CD14-positive monocyte (primary cell): ENCODE data around the gene GPC6. TPM values are rescaled to one million over a fixed set of nuclear protein-coding genes. Genes with fewer than 3 reads are reported as not detected.

Experiments
- DNase-seq, 3 donors: peaks; one replicate each; pipeline ENCODE4 v3.0.0-alpha.2; 2011 to 2022
- H2AFZ ChIP-seq: 2 replicates; pipeline ENCODE4 v1.6.0; 2012; ENCODE audit warnings: mild to moderate bottlenecking, low read depth, low read length, inconsistent platforms; ENCODE audit not compliant: insufficient read depth, poor library complexity, severe bottlenecking
- H3K27ac ChIP-seq, 2 donors: 1 replicate in 1 of 2; 2 replicates in 1 of 2; pipeline ENCODE4 v1.5.1; 2012 to 2013; ENCODE audit warnings: low read length in 2 of 2, control low read depth in 1 of 2, inconsistent platforms in 1 of 2, low read depth in 1 of 2, mild to moderate bottlenecking in 1 of 2
- H3K27me3 ChIP-seq, 2 donors: one replicate each; pipeline versions ENCODE4 v1.6.0 to v1.6.1; 2011 to 2013; ENCODE audit warnings: low read length in 2 of 2; ENCODE audit not compliant: control insufficient read depth in 2 of 2, insufficient read depth in 2 of 2
- H3K36me3 ChIP-seq, 2 donors: replicated peaks in 1 of 2; 1 replicate in 1 of 2; 2 replicates in 1 of 2; pipeline versions ENCODE4 v1.5.1 to v1.6.1; 2012 to 2013; ENCODE audit warnings: low read length in 2 of 2, control low read depth in 1 of 2, inconsistent platforms in 1 of 2, mild to moderate bottlenecking in 1 of 2; ENCODE audit not compliant: insufficient read depth in 2 of 2, control insufficient read depth in 1 of 2
- H3K4me1 ChIP-seq, 2 donors: 1 replicate in 1 of 2; 2 replicates in 1 of 2; pipeline versions ENCODE4 v1.5.1 to v1.6.1; 2012 to 2013; ENCODE audit warnings: low read length in 2 of 2, control low read depth in 1 of 2, inconsistent platforms in 1 of 2, mild to moderate bottlenecking in 1 of 2, moderate library complexity in 1 of 2; ENCODE audit not compliant: insufficient read depth in 2 of 2, control insufficient read depth in 1 of 2
- H3K4me2 ChIP-seq: replicated peaks from 2 replicates; pipeline ENCODE3; 2012; ENCODE audit warnings: low read length, moderate library complexity, mild to moderate bottlenecking; ENCODE audit not compliant: poor library complexity, severe bottlenecking; ENCODE audit errors: extremely low read depth
- H3K4me3 ChIP-seq, 3 experiments: fragments of 200-600 bp in 1 of 3; sonication (generic) in 1 of 3; replicated peaks in 1 of 3; 1 replicate in 2 of 3; 2 replicates in 1 of 3; pipeline ENCODE4 v1.5.1; 2011 to 2013; ENCODE audit warnings: low read length in 3 of 3, mild to moderate bottlenecking in 3 of 3, control low read depth in 2 of 3, low read depth in 2 of 3, inconsistent platforms in 1 of 3, moderate library complexity in 1 of 3
- H3K79me2 ChIP-seq: 2 replicates; pipeline ENCODE4 v1.6.0; 2012; ENCODE audit warnings: mild to moderate bottlenecking, control low read depth, inconsistent platforms, low read length, moderate library complexity; ENCODE audit not compliant: insufficient read depth
- H3K9ac ChIP-seq: 2 replicates; pipeline ENCODE4 v1.6.0; 2017; ENCODE audit warnings: low read length, mild to moderate bottlenecking; ENCODE audit not compliant: insufficient read depth, poor library complexity, severe bottlenecking
- H3K9me3 ChIP-seq, 2 donors: replicated peaks in 1 of 2; 1 replicate in 1 of 2; 2 replicates in 1 of 2; pipeline versions ENCODE4 v1.5.1 to v1.6.1; 2012 to 2013; ENCODE audit warnings: low read length in 2 of 2, control low read depth in 1 of 2; ENCODE audit not compliant: control insufficient read depth in 1 of 2, insufficient read depth in 1 of 2
- H4K20me1 ChIP-seq: 2 replicates; pipeline ENCODE4 v1.6.0; 2012; ENCODE audit warnings: mild to moderate bottlenecking, low read length, control low read depth, moderate library complexity; ENCODE audit not compliant: insufficient read depth
- H3K27ac Mint-ChIP-seq, 7 donors: one replicate each; pipeline ENCODE4 v1.8.0; 2020; ENCODE audit warnings: mild to moderate bottlenecking in 7 of 7, mixed read lengths in 7 of 7, moderate library complexity in 6 of 7, inconsistent platforms in 2 of 7
- H3K27me3 Mint-ChIP-seq, 3 donors: one replicate each; pipeline ENCODE4 v1.8.0; 2021 to 2022; ENCODE audit warnings: low read depth in 3 of 3, mild to moderate bottlenecking in 3 of 3, mixed read lengths in 3 of 3, moderate library complexity in 3 of 3, inconsistent platforms in 1 of 3
- H3K36me3 Mint-ChIP-seq, 2 donors: one replicate each; pipeline ENCODE4 v1.8.0; 2020; ENCODE audit warnings: mixed read lengths in 2 of 2, inconsistent platforms in 1 of 2, mild to moderate bottlenecking in 1 of 2
- H3K4me1 Mint-ChIP-seq: one replicate; pipeline ENCODE4 v1.8.0; 2020; ENCODE audit warnings: mild to moderate bottlenecking, mixed read lengths
- H3K4me3 Mint-ChIP-seq, 2 donors: one replicate each; pipeline ENCODE4 v1.8.0; 2020; ENCODE audit warnings: mild to moderate bottlenecking in 2 of 2, mixed read lengths in 2 of 2, moderate library complexity in 1 of 2
- H3K9me3 Mint-ChIP-seq, 7 donors: one replicate each; pipeline ENCODE4 v1.8.0; 2020 to 2022; ENCODE audit warnings: mixed read lengths in 7 of 7, mild to moderate bottlenecking in 6 of 7, moderate library complexity in 6 of 7, inconsistent platforms in 2 of 7
- WGBS: methylation state at CpG from one replicate; pipeline ENCODE4 v1.1.5; 2013; ENCODE audit warnings: missing lambda C conversion rate; ENCODE audit not compliant: insufficient coverage; 5-methylcytosine and 5-hydroxymethylcytosine counted together
- intact Hi-C, 2 donors: fragments of 100-400 bp; cut with micrococcal nuclease; formaldehyde crosslinking; loops; one replicate each; pipeline versions ENCODE4 v1.15.0 to v1.15.1; 2023
- polyA plus RNA-seq, 3 donors: library from polyadenylated mRNA; depleted of rRNA in 1 of 3; unstranded in 2 of 3; stranded (reverse) in 1 of 3; fragments of 300-500 nt in 2 of 3; fragments of >200 nt in 1 of 3; fragmentation: Illumina TruSeq in 2 of 3; gene quantifications; 1 replicate in 2 of 3; 2 replicates in 1 of 3; pipeline ENCODE4 v1.2.3, GENCODE V29; 2012 to 2021
- TF ChIP-seq, protein P1 (sequence below): fragments of 200-600 bp; IDR thresholded peaks from one replicate; pipeline ENCODE4 v1.8.0; 2022; ENCODE audit warnings: antibody characterized with exemption, mild to moderate bottlenecking

GPC6 gene
- polyA plus RNA-seq, 3 donors = not detected

DNA sequence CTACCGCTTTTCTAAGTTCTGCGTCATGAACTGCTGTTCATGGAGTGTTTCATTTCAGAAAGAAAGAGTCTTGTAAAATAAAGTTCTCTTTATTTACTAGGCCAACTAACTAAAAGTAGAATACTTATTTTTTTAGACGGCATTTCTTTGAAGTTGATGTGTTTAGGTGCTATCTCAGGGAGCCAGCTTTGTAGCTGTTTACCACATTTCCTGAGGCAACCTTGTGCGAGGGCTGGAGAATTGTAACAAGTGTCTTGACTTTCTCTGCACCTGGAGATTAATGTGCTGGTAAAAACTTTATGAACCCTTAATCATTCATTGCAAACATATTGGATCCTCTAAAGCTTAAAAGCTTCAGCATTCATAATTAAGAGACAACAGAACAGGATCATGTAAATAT, 229.3 kb downstream of the GPC6 start:
- Histone ChIP-seq H3K27me3 (no peaks in the 10 kb centered on the region), H3K9ac (no peak overlapping the region), H3K27ac (no peak overlapping the region), H3K4me3 (no peak overlapping the region), H4K20me1 (no peaks in the 10 kb centered on the region), H3K4me2 (no peak overlapping the region), H3K36me3 (no peaks in the 10 kb centered on the region), H3K4me1 (no peaks in the 10 kb centered on the region), H3K79me2 (no peaks in the 10 kb centered on the region), H2AFZ (no peak overlapping the region), H3K9me3 (peaks cover 0 to 13% of the 10 kb centered on the region in 2 donors)
- Mint-ChIP-seq H3K27ac (no peak overlapping the region), H3K4me3 (no peak overlapping the region), H3K4me1 (peaks cover 2% of the 10 kb centered on the region), H3K36me3 (no peaks in the 10 kb centered on the region), H3K27me3 (peaks cover 0 to 4% (median 0%) of the 10 kb centered on the region in 3 donors), H3K9me3 (peaks cover 0 to 16% (median 5%) of the 10 kb centered on the region in 7 donors)
- DNase-seq = no peak
- TF ChIP-seq, protein P1, sequence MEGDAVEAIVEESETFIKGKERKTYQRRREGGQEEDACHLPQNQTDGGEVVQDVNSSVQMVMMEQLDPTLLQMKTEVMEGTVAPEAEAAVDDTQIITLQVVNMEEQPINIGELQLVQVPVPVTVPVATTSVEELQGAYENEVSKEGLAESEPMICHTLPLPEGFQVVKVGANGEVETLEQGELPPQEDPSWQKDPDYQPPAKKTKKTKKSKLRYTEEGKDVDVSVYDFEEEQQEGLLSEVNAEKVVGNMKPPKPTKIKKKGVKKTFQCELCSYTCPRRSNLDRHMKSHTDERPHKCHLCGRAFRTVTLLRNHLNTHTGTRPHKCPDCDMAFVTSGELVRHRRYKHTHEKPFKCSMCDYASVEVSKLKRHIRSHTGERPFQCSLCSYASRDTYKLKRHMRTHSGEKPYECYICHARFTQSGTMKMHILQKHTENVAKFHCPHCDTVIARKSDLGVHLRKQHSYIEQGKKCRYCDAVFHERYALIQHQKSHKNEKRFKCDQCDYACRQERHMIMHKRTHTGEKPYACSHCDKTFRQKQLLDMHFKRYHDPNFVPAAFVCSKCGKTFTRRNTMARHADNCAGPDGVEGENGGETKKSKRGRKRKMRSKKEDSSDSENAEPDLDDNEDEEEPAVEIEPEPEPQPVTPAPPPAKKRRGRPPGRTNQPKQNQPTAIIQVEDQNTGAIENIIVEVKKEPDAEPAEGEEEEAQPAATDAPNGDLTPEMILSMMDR = no peak
- intact Hi-C loops = no loop called here
- no CpG with 5 or more reads among the region's 4 CpGs for WGBS

DNA sequence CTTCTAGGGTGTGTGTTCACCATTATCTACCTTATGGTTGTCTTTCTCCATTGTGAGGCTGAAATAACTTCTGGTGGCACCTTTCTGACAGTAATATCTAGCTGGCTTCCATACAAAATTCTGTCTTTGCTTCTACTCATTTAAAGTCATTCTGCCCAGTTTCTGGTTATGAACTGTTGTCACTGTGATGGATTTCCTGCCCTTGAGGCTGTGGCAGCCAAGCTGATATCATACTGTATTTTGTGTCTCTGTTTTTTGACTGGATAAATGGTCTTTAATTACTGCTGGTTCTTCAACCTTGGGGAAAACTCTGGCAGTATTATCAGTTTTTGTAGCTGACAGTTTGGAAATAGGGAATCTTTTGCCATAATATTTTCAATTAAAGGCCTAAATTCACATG, 233.4 kb downstream of the GPC6 start:
- Histone ChIP-seq H3K79me2 (no peaks in the 10 kb centered on the region), H4K20me1 (no peaks in the 10 kb centered on the region), H3K27ac (no peak overlapping the region), H3K9ac (no peak overlapping the region), H3K9me3 (peaks cover 0 to 3% of the 10 kb centered on the region in 2 donors), H3K27me3 (no peaks in the 10 kb centered on the region), H3K4me3 (no peak overlapping the region), H3K4me2 (no peak overlapping the region), H3K36me3 (no peaks in the 10 kb centered on the region), H2AFZ (no peak overlapping the region), H3K4me1 (no peaks in the 10 kb centered on the region)
- peaks cover 2% of the 10 kb centered on the region for H3K4me1 Mint-ChIP-seq
- H3K27ac Mint-ChIP-seq = no peak overlapping the region
- H3K4me3 Mint-ChIP-seq = no peak overlapping the region
- peaks cover 0 to 4% (median 0%) of the 10 kb centered on the region in 3 donors for H3K27me3 Mint-ChIP-seq
- TF ChIP-seq, protein P1 = no peak
- H3K9me3 Mint-ChIP-seq = peaks cover 0 to 11% (median 2%) of the 10 kb centered on the region in 7 donors
- no peaks in the 10 kb centered on the region for H3K36me3 Mint-ChIP-seq
- no peak for DNase-seq
- intact Hi-C loops = no loop called here
